DOHH2 (cell line): ENCODE measurements around the gene CNKSR3.

Experiments
- H3F3A ChIP-seq: fragments of 200-600 bp; sonication (generic), shearing (Covaris generic); 2 replicates; pipeline ENCODE4 v1.6.0; 2016; ENCODE audit warnings: antibody characterized with exemption, mild to moderate bottlenecking; ENCODE audit not compliant: control insufficient read depth, insufficient read depth
- H3K27ac ChIP-seq: fragments of 200-600 bp; sonication (generic); 2 replicates; pipeline ENCODE4 v1.5.1; 2014; ENCODE audit warnings: low read depth, mild to moderate bottlenecking, low read length, moderate library complexity
- H3K27me3 ChIP-seq: fragments of 200-600 bp; sonication (generic); 2 replicates; pipeline ENCODE4 v1.6.1; 2014; ENCODE audit warnings: mild to moderate bottlenecking, low read length, mixed read lengths; ENCODE audit not compliant: control insufficient read depth
- H3K36me3 ChIP-seq: fragments of 200-600 bp; sonication (generic); 2 replicates; pipeline ENCODE4 v1.6.1; 2014; ENCODE audit warnings: mild to moderate bottlenecking, low read length, moderate library complexity, mixed read lengths; ENCODE audit not compliant: control insufficient read depth
- H3K4me1 ChIP-seq: fragments of 200-600 bp; sonication (generic); 2 replicates; pipeline ENCODE4 v1.6.1; 2014; ENCODE audit warnings: mild to moderate bottlenecking, low read length, mixed read lengths; ENCODE audit not compliant: control insufficient read depth
- H3K4me2 ChIP-seq: fragments of 200-600 bp; sonication (generic); 2 replicates; pipeline ENCODE4 v1.6.0; 2014; ENCODE audit warnings: mild to moderate bottlenecking, low read length, moderate library complexity
- H3K4me3 ChIP-seq: fragments of 200-600 bp; sonication (generic); 2 replicates; pipeline ENCODE4 v1.5.1; 2014; ENCODE audit warnings: mild to moderate bottlenecking, low read length, mixed read lengths
- H3K79me2 ChIP-seq: fragments of 200-600 bp; sonication (generic); 2 replicates; pipeline ENCODE4 v1.6.1; 2014; ENCODE audit warnings: mild to moderate bottlenecking, low read length, mixed read lengths; ENCODE audit not compliant: control insufficient read depth
- H3K9me2 ChIP-seq: fragments of 200-600 bp; sonication (generic); replicated peaks from 2 replicates; pipeline ENCODE4 v1.6.1; 2014; ENCODE audit warnings: mild to moderate bottlenecking, low read length, mixed read lengths; ENCODE audit not compliant: control insufficient read depth
- H3K9me3 ChIP-seq: fragments of 200-600 bp; sonication (generic); 2 replicates; pipeline ENCODE4 v1.6.1; 2014; ENCODE audit warnings: antibody characterized with exemption, low read length, mixed read lengths; ENCODE audit not compliant: control insufficient read depth, insufficient read depth
- H4K20me1 ChIP-seq: fragments of 200-600 bp; sonication (generic); 2 replicates; pipeline ENCODE4 v1.6.0; 2014; ENCODE audit warnings: low read depth, mild to moderate bottlenecking, antibody characterized with exemption, low read length, moderate library complexity; ENCODE audit not compliant: control insufficient read depth, insufficient read depth
- CTCF ChIP-seq: fragments of 200-600 bp; sonication (generic); IDR thresholded peaks from one replicate; pipeline ENCODE4 v1.5.1; 2014; ENCODE audit warnings: antibody characterized with exemption, mild to moderate bottlenecking, low read depth, low read length; ENCODE audit not compliant: poor library complexity, severe bottlenecking
- EZH2phosphoT487 ChIP-seq: fragments of 200-600 bp; sonication (generic); IDR thresholded peaks from 2 replicates; pipeline ENCODE4 v1.6.1; 2017; ENCODE audit warnings: borderline replicate concordance, mild to moderate bottlenecking, antibody characterized with exemption, low read length, moderate library complexity, mixed read lengths

The CNKSR3 gene

GRCh38 chr6:154359679-154360078 is 150.8 kb downstream of the CNKSR3 start:
- Histone ChIP-seq H3K4me3 (no peak overlapping the region), H3K27ac (no peak overlapping the region), H3K4me2 (no peak overlapping the region), H3K79me2 (no peaks in the 10 kb centered on the region), H3K27me3 (no peaks in the 10 kb centered on the region), H3K36me3 (no peaks in the 10 kb centered on the region), H3K9me3 (no peaks in the 10 kb centered on the region), H3K9me2 (no peaks in the 10 kb centered on the region), H3F3A (no peaks in the 10 kb centered on the region), H4K20me1 (no peaks in the 10 kb centered on the region), H3K4me1 (peaks cover 9% of the 10 kb centered on the region)
- no peak for TF ChIP-seq EZH2phosphoT487
- no peak for TF ChIP-seq CTCF

- Histone ChIP-seq H3K4me3 (no peak overlapping the region), H3K4me2 (no peak overlapping the region), H3K36me3 (no peaks in the 10 kb centered on the region)
Observed at GRCh38 chr6:154359161-154359574, 151.3 kb downstream of the CNKSR3 start.

GRCh38 chr6:154358019-154358545 is 152.4 kb downstream of the CNKSR3 start:
- Histone ChIP-seq H3K9me2 (no peaks in the 10 kb centered on the region), H3K4me2 (no peak overlapping the region), H3K4me3 (no peak overlapping the region), H3K9me3 (no peaks in the 10 kb centered on the region), H4K20me1 (no peaks in the 10 kb centered on the region), H3K27me3 (no peaks in the 10 kb centered on the region; the same call in 1 of the 2 replicates), H3K79me2 (no peaks in the 10 kb centered on the region), H3K4me1 (peaks cover 9% of the 10 kb centered on the region), H3F3A (no peaks in the 10 kb centered on the region), H3K27ac (no peak overlapping the region), H3K36me3 (no peaks in the 10 kb centered on the region)
- TF ChIP-seq CTCF (no peak), EZH2phosphoT487 (no peak)

More at GRCh38 chr6:154359161-154359574, 151.3 kb downstream of the CNKSR3 start:
- Histone ChIP-seq H3K79me2 (no peaks in the 10 kb centered on the region), H4K20me1 (no peaks in the 10 kb centered on the region), H3K4me1 (peaks cover 9% of the 10 kb centered on the region), H3K9me3 (no peaks in the 10 kb centered on the region), H3K27ac (no peak overlapping the region), H3F3A (no peaks in the 10 kb centered on the region), H3K9me2 (no peaks in the 10 kb centered on the region), H3K27me3 (no peaks in the 10 kb centered on the region; the same call in 1 of the 2 replicates)
- TF ChIP-seq CTCF (no peak), EZH2phosphoT487 (no peak)
